Measurements from ENCODE around the gene GTF2H3.

GRCh38 chr12:123597100-123597499 is 36.5 kb upstream of the GTF2H3 start:
- TF ChIP-seq JUNB (IDR thresholded peaks at IDR 0.05): no peak
- no peak for TF ChIP-seq CTCF (IDR thresholded peaks at IDR 0.05)
- TF ChIP-seq RCOR1 (IDR thresholded peaks at IDR 0.05; ENCODE audit: low read depth, low read length): no peak
- TF ChIP-seq HOXB13 (CRISPR knock-in tag; IDR thresholded peaks at IDR 0.05; ENCODE audit: low read depth): no peak
- no peak for TF ChIP-seq NPAS2 (CRISPR knock-in tag; IDR thresholded peaks at IDR 0.05; ENCODE audit: borderline replicate concordance)
- TF ChIP-seq POLR2A (IDR thresholded peaks at IDR 0.05; ENCODE audit: low read length): no peak
